PC-3 (cell line): Measurements from ENCODE around the gene CRYBG2. TPM values are rescaled to one million over a fixed set of nuclear protein-coding genes. Genes with fewer than 3 reads are reported as not detected.
"Not testable (repeated sequence)": the region's sequence is repeated elsewhere in the genome, so short reads cannot be mapped to it uniquely, and the experiment has no call there.

Source experiments
- ATAC-seq: fragments of 200-7000 bp; cut with Tn5 transposase; 2 replicates; pipeline ENCODE4 v1.9.1; 2020; ENCODE audit warnings: mild to moderate bottlenecking, moderate library complexity
- BruUV-seq: library from RNA; stranded (reverse); fragments of 400-500 nt; replicated peaks from 2 replicates; lab custom pipeline; 2021; lab: Mats Ljungman, UMichigan
- CTCF ChIA-PET: fragments of 300-600 bp; sonication (Branson Sonifier 250); formaldehyde crosslinking; loops from one replicate; lab custom pipeline; 2022; ENCODE audit warnings: antibody characterized with exemption; lab: Charles Lee
- POLR2A ChIA-PET: fragments of 300-600 bp; sonication (Branson Sonifier 250); formaldehyde crosslinking; loops from one replicate; lab custom pipeline; 2022; ENCODE audit warnings: antibody characterized with exemption; ENCODE audit not compliant: unreplicated experiment; lab: Charles Lee
- DNase-seq: peaks from one replicate; pipeline ENCODE4 v3.0.0-alpha.2; 2015
- H2AFZ ChIP-seq: fragments of 300-600 bp; sonication (generic); 2 replicates; pipeline ENCODE4 v1.6.0; 2016; ENCODE audit warnings: antibody characterized with exemption, low read length
- H3F3A ChIP-seq: fragments of 300-600 bp; sonication (generic); one replicate; pipeline ENCODE4 v1.6.0; 2017; ENCODE audit warnings: antibody characterized with exemption, low read length, control low read depth, mild to moderate bottlenecking; ENCODE audit not compliant: unreplicated experiment
- H3K27ac ChIP-seq: fragments of 300-600 bp; sonication (generic); 2 replicates; pipeline ENCODE4 v1.5.1; 2016; ENCODE audit warnings: mild to moderate bottlenecking, low read length
- H3K27me3 ChIP-seq: fragments of 300-600 bp; sonication (generic); 2 replicates; pipeline ENCODE4 v1.6.1; 2016; ENCODE audit warnings: low read length, mixed read lengths
- H3K36me3 ChIP-seq: fragments of 300-600 bp; sonication (generic); 2 replicates; pipeline ENCODE4 v1.6.1; 2016; ENCODE audit warnings: low read depth, mixed run types, low read length, mixed read lengths
- H3K4me1 ChIP-seq: fragments of 300-600 bp; sonication (generic); 2 replicates; pipeline ENCODE4 v1.5.1; 2016; ENCODE audit warnings: low read length; ENCODE audit not compliant: insufficient read depth
- H3K4me2 ChIP-seq: fragments of 300-600 bp; sonication (generic); 2 replicates; pipeline ENCODE4 v1.6.0; 2016; ENCODE audit warnings: low read length
- H3K4me3 ChIP-seq: fragments of 300-600 bp; sonication (generic); 2 replicates; pipeline ENCODE4 v1.5.1; 2016; ENCODE audit warnings: mild to moderate bottlenecking, low read length, mixed read lengths
- H3K79me2 ChIP-seq: fragments of 300-600 bp; sonication (generic); 2 replicates; pipeline ENCODE4 v1.6.1; 2017; ENCODE audit warnings: low read length, mixed read lengths
- H3K9ac ChIP-seq: fragments of 300-600 bp; sonication (generic); 2 replicates; pipeline ENCODE4 v1.6.0; 2016; ENCODE audit warnings: mild to moderate bottlenecking, low read length
- H3K9me2 ChIP-seq: fragments of 300-600 bp; sonication (generic); replicated peaks from 2 replicates; pipeline ENCODE4 v1.6.1; 2016; ENCODE audit warnings: mixed run types, low read length, mixed read lengths
- H3K9me3 ChIP-seq: fragments of 300-600 bp; sonication (generic); 2 replicates; pipeline ENCODE4 v1.6.1; 2016; ENCODE audit warnings: low read length, mixed read lengths
- H4K20me1 ChIP-seq: fragments of 300-600 bp; sonication (generic); 2 replicates; pipeline ENCODE4 v1.6.1; 2016; ENCODE audit warnings: low read length, mixed read lengths
- EZH2 ChIP-seq: fragments of 300-600 bp; sonication (generic); IDR thresholded peaks from one replicate; pipeline ENCODE4 v1.6.1; 2017; ENCODE audit warnings: antibody characterized with exemption, mild to moderate bottlenecking, low read length; ENCODE audit not compliant: unreplicated experiment
- EZH2phosphoT487 ChIP-seq: fragments of 300-600 bp; sonication (generic); IDR thresholded peaks from 2 replicates; pipeline ENCODE4 v1.6.1; 2018; ENCODE audit warnings: mild to moderate bottlenecking, antibody characterized with exemption, low read length, borderline replicate concordance
- intact Hi-C: fragments of 100-400 bp; cut with micrococcal nuclease; formaldehyde crosslinking; loops from 2 replicates; pipeline ENCODE4 v1.9.0; 2023
- total RNA-seq: library from RNA; depleted of rRNA; stranded (reverse); fragments of >200 nt; gene quantifications from 2 replicates; pipeline ENCODE4 v1.2.3, GENCODE V29; 2014
- TF ChIP-seq, protein P1 (sequence below): fragments of 300-600 bp; sonication (generic); conservative IDR thresholded peaks from 2 replicates; pipeline ENCODE4 v1.5.1; 2017; ENCODE audit warnings: antibody characterized with exemption, low read depth, mild to moderate bottlenecking, low read length

CRYBG2 gene
- total RNA-seq, 1 experiment from 2014 or later = 15.3 TPM

- TF ChIP-seq EZH2phosphoT487 (no peak), EZH2 (no peak)
- TF ChIP-seq, protein P1, sequence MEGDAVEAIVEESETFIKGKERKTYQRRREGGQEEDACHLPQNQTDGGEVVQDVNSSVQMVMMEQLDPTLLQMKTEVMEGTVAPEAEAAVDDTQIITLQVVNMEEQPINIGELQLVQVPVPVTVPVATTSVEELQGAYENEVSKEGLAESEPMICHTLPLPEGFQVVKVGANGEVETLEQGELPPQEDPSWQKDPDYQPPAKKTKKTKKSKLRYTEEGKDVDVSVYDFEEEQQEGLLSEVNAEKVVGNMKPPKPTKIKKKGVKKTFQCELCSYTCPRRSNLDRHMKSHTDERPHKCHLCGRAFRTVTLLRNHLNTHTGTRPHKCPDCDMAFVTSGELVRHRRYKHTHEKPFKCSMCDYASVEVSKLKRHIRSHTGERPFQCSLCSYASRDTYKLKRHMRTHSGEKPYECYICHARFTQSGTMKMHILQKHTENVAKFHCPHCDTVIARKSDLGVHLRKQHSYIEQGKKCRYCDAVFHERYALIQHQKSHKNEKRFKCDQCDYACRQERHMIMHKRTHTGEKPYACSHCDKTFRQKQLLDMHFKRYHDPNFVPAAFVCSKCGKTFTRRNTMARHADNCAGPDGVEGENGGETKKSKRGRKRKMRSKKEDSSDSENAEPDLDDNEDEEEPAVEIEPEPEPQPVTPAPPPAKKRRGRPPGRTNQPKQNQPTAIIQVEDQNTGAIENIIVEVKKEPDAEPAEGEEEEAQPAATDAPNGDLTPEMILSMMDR = no peak
- no peaks in the 10 kb centered on the region for H4K20me1 ChIP-seq
- no peak overlapping the region for H2AFZ ChIP-seq
- H3K9me3 ChIP-seq = no peaks in the 10 kb centered on the region
- no peaks in the 10 kb centered on the region for H3K9me2 ChIP-seq
- ATAC-seq (no peak), DNase-seq (no peak)
- H3K4me2 ChIP-seq = no peak overlapping the region
- no peaks in the 10 kb centered on the region for H3K79me2 ChIP-seq
- no peak overlapping the region for H3K27ac ChIP-seq
- H3K4me1 ChIP-seq = peaks cover 18% of the 10 kb centered on the region
- ChIA-PET POLR2A (interaction anchor here (0.6 kb wide), 1 partner anchor 872 kb away, joined by 3 read pairs; no protein-coding TSS in a partner anchor), CTCF (no interaction called here)
- peaks cover 2% of the 10 kb centered on the region for H3F3A ChIP-seq
- intact Hi-C loops = no loop called here
- no peaks in the 10 kb centered on the region for H3K27me3 ChIP-seq
- H3K36me3 ChIP-seq = no peaks in the 10 kb centered on the region
- H3K4me3 ChIP-seq = no peak overlapping the region
- no peak overlapping the region for H3K9ac ChIP-seq
- no TSS peak for BruUV-seq
Observed at GRCh38 chr1:26373789-26374188, 19.9 kb upstream of the CRYBG2 start.

- no peaks in the 10 kb centered on the region for H3K79me2 ChIP-seq
- DNase-seq (no peak), ATAC-seq (no peak)
- no peaks in the 10 kb centered on the region for H3K27me3 ChIP-seq
- TF ChIP-seq EZH2 (no peak), EZH2phosphoT487 (no peak)
- TF ChIP-seq, protein P1 = no peak
- intact Hi-C loops = no loop called here
- H3K4me1 ChIP-seq = peaks cover 13% of the 10 kb centered on the region
- no peaks in the 10 kb centered on the region for H4K20me1 ChIP-seq
- no peak overlapping the region for H3K4me2 ChIP-seq
- H3F3A ChIP-seq = no peaks in the 10 kb centered on the region
- no peak overlapping the region for H3K27ac ChIP-seq
- ChIA-PET CTCF (interaction anchor here (0.6 kb wide), 1 partner anchor 16 kb away, joined by 3 read pairs; no protein-coding TSS in a partner anchor), POLR2A (interaction anchor here (0.6 kb wide), 1 partner anchor 873 kb away, joined by 3 read pairs; no protein-coding TSS in a partner anchor)
- BruUV-seq = no TSS peak
- no peak overlapping the region for H3K4me3 ChIP-seq
- H2AFZ ChIP-seq = no peak overlapping the region
- H3K36me3 ChIP-seq = no peaks in the 10 kb centered on the region
- no peaks in the 10 kb centered on the region for H3K9me3 ChIP-seq
- no peaks in the 10 kb centered on the region for H3K9me2 ChIP-seq
- no peak overlapping the region for H3K9ac ChIP-seq
Observed at GRCh38 chr1:26373281-26373680, 19.4 kb upstream of the CRYBG2 start.

- H3K4me2 ChIP-seq, H4K20me1 ChIP-seq, POLR2A ChIA-PET, DNase-seq, ATAC-seq, intact Hi-C loops, H3K27ac ChIP-seq, H3K36me3 ChIP-seq, H3K79me2 ChIP-seq, H3K9me3 ChIP-seq, H3F3A ChIP-seq, BruUV-seq, CTCF ChIA-PET, H3K27me3 ChIP-seq, H3K4me3 ChIP-seq, H3K4me1 ChIP-seq, H2AFZ ChIP-seq, H3K9me2 ChIP-seq, H3K9ac ChIP-seq: not testable (repeated sequence)
Observed at GRCh38 chr1:26372611-26373010, 18.7 kb upstream of the CRYBG2 start, which contains the start of gene ZNF683. TSS of gene ZNF683 (minus strand) at chr1:26372750. CDS start at chr1:26368571, 4,179 bp downstream.
